Kidney capillary endothelial cell (primary cell): Measurements from ENCODE around the gene JPT2.
A peak's percentile ranks its signal among the peaks of the same experiment; 100 is the strongest.
"Not testable (repeated sequence)": the region's sequence is repeated elsewhere in the genome, so short reads cannot be mapped to it uniquely, and the experiment has no call there.

Source experiments
- DNase-seq: peaks from one replicate; pipeline ENCODE4 v3.0.0-alpha.2; 2018; ENCODE audit warnings: low spot score

JPT2 gene

DNA sequence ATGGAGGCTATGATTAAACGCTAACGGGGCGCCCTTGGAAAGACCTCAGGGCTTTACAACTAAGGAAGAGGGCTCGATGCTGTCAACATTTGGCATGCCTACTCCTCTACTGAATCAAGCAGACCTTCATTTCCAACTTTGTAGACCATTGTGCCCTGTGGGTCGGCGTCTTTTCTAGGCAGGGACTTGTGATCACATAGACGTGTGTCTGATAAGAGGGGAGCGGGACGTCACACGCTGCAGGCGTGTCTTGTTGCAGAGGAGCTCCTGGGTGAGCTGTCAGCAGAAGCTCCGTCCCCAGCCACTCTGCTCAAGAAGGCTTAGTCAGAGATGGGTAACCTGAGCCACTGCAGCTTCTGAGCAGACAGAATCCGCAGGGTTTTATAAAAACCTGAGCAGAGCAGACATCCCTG is 30.7 kb downstream of the JPT2 start:
- DNase-seq = no peak

DNA sequence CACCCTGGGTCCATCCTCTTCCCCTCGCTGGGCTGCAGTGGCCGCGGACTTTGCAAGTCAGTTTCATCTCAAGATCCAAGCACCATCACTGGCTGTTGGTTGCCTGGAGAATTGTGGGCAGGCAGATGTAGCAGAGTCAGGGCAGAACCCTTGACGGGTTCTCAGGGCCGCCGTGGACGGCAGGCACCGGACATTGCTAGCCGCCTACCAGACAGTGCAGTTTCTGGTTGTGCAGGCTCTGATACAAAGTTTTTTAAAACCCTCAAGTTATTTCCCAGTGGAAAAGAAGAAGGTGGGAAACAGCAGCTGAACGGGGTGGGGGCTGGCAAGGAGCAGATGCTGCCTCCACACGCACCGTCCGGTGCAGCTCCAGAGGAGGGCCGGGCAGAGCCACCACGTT is 31.3 kb downstream of the JPT2 start:
- DNase-seq = no peak

DNA sequence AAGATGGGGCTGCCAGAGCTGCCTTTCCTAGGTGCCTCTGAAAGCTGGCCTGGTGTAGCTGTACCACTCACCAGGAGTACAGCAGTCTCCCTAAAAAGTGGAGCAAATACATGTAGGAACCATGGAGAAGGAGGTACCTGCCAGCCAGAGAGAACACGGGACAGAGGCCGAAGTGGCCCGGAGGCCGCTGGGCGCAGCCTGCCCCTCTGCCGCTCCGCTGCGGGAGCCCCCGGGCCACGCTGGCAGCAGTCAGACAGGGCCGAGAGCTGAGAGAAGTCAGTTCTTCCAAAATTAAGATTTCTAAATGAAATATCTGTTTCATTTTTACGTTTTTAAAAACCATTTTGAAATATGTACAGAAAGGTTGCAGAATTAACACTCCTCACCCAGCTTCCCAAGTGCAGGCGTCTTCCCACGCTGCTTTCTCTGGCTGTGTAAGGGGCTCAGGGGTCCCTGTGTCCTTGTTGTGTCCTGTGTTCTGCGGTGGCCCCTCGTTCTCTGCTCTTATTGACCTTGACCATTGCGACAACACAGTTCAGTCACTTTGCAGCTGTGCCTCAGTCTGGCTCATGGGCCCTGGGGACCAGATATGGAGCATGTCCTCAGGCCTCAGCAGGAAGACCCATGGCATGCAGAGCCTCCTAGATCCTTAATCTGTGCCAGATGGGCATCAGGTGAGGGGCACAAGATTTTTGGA is 32.9 kb downstream of the JPT2 start:
- DNase-seq = no peak

DNA sequence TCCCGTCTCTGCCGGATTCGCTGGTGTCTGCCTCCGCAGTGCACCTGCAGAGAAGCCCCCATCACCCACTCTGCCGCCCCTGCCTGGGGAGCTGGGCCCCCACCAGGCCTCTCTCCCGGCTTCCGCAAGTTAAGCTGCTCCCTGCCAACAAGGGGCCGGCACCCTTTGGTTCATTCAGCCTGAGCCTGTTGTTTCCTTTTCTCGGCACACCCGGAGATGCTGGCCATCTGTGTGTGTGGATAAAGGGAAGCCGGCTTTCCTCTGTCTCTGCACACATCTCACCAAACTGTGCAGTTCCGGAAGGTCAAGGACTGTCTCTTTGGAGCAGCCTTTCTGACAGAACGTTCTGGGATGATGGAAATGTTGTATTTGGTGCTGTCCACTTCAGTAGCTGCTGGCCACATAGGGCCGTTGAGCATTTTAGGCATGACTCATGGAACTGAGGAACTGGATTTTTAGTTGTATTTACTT is 34.7 kb downstream of the JPT2 start:
- DNase-seq = no peak

DNA sequence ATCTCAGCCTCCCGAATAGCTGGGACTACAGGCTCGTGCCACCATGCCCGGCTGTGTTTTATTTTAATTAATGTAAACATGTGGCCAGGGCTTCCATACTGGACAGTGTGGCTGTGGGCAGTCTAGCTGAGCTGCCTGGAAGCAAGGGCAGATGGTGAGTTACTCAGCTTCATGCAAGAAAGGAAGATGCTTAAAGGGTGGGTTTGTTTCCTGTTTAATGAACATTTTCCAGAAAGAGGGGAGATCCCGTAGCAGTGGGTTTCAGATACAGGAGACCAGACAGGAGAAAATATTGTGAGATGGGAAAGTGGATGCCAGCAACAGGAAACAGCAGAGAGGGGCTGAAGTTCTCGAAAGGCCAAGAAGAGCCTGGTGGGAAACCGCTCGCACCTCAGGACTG is 35.3 kb downstream of the JPT2 start:
- DNase-seq = no peak

DNA sequence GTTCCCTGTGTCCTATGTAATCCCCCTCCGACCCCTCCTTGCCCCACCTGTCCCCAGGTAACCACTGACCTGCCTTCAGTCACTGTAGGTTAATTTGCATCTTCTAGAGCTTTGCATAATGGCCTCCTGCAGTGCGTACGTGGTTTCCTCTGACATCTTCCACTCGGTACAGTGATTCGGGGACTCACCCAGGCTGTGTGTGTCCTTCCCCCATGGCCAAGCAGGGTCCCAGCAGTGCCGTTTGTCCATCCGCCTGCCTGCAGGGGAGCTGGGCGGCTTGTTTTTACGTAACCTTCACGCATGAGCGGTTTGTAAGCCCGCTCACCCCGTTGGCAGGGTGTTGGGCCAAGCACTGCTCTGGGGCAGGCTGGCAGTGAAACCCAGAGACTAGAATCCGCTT is 35.9 kb downstream of the JPT2 start:
- DNase-seq = no peak

DNA sequence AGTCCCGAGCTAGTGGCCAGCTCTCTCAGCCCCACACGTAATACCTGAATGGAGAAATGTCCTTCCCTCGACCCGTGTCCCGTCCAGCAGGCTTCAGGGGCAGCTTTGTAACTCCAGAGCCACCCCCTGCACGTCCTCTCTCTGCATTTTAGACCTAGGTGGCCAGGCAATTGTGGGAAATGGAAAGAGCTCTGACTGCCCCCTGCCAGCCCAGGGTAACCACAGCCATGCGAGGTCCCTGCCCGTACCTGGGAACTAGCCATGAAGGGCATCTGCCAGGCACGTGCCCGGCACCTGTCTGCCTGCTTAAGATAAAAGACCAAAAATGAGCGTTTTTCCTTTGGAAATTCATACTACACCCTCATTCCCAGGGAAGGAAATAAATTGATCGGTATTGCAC is 37.1 kb downstream of the JPT2 start:
- DNase-seq = no peak

DNA sequence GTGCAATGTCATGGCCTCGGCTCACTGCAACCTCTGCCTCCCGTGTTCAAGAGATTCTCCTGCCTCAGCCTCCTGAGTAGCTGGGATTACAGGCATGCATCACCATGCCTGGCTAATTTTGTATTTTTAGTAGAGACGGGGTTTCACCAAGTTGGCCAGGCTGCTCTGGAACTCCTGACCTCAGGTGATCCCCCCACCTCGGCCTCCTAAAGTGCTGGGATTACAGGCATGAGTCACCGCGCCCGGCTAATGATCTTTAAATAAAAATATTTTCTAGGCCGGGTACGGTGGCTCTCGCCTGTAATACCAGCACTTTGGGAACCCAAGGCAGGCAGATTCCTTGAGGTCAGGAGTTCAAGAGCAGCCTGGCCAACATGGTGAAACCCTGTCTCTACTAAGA is 40.2 kb downstream of the JPT2 start:
- not testable (repeated sequence) for DNase-seq

DNA sequence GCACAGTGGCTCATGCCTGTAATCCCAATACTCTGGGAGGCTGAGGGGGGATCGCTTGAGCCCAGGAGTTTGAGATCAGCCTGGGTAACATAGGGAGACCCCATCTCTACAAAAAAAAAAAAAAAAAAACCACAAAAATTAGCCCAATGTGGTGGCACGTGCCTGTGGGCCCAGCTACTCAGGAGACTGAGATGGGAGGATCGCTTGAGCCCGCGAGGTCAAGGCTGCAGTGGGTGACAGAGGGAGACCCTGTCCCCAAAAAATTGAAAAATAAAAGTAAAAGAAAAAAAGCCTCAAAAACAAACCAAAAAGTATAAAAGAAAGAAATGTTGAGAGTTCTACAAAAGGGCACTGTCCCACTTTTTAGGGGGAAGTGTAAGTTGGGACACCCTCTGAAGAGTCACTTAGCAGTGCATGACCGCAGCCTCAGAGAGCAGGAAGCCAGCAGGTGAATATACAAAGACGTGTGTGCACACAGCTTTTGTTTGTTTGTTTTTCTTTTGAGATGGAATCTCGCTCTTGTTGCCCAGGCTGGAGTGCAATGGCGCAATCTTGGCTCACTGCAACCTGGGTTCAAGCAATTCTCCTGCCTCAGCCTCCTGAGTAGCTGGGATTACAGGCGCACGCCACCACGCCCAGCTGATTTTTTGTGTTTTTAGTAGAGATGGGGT is 41.6 kb downstream of the JPT2 start:
- not testable (repeated sequence) for DNase-seq

DNA sequence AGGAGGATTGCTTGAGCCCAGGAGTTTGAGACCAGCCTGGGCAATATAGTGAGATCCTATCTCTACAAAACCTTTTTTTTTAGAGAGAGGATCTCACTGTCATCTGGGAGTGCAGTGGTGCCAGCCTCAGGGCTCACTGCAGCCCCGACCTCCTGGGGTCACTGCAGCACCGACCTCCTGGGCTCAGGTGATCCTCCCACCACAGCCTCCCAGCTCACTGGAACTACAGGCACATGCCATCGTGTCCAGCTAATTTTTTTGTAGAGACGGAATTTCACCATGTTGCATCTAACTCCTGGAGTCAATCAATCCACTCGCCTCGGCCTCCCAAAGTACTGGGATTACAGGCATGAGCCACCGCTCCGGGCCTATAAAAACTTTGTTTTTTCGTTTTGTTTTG is 43.3 kb downstream of the JPT2 start:
- DNase-seq = no peak

DNA sequence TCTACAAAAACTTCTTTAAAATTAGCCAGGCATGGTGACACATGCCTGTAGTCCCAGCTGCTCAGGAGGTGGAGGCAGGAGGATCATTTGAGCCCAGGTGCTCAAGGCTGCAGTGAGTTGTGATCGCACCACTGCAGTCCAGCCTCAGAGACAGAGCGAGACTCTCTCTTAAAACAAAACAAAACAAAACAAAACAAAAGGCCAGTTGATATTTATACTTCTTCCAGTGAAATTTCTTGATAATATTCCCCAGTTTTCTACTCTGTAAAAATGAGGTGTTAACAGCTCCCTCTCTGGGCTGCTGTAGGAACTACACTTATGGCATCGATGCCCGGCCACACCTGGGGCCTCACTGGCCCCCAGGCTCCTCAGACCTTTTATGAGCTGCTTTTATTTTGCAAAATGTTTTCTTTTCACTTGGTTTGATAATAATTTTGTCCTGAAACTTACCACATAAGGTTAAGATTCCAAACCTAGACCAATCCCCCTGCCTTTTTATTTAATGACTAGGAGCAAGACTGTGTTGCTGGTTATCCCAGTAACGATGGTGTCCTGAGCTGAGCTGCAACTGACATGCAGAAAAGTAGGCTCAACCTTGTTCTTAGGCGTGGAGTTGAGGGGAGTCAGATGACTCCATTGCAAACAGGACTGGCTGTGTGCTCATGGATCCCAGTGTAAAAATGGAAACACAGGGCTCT is 45.5 kb downstream of the JPT2 start:
- peak; percentile 45 for DNase-seq

DNA sequence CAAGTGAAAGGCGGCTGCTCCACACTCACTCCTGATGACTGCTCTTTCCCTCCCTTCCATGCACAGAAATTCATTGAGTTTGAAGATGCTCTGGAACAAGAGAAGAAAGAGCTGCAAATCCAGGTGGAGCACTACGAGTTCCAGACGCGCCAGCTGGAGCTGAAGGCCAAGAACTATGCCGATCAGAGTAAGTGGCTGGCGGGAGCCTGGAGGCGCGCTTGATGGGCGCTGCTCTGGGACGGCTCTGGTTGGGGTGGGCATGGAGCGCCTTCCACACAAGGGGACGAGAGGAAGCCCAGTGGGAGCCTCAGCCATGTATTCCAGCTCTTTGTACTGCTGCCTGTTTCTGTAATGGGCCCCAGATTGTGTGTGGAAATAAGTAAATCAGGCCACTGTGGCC is 46.4 kb downstream of the JPT2 start:
- DNase-seq = no peak

DNA sequence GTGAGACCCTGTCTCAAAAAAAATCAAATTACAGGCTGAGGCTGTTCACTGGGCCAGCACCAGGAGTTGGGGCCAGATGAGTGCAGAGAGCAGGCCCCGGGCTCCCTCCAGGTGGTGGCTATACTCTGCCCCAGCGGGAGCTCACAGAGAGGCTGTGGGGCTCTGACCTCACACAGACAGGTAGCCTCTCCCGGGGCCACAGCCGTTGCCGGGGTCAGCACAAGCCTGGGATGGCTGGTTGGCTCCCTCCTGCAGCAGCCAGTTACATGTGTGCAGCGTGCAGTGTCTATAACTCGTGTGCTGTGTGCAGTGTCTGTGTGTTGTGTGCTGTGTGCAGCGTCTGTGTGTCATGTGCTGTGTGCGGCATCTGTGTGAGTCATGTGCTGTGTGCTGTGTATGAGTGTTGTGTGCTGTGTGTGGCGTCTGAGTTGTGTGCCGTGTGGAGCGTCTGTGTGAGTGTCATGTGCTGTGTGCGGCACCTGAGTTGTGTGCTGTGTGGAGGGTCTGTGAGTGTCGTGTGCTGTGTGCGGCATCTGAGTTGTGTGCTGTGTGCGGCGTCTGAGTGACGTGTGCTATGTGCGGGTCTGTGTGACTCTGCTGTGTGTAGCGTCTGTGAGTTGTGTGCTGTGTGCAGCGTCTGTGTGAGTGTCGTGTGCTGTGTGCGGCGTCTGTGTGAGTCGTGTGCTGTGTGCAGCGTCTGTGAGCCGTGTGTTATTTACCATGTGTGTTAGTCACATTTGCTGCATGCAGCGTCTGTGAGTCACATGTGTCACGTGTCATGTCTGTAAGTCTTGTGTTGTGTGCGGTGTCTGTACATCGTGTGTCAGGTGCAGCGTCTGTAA is 48.8 kb downstream of the JPT2 start:
- no peak for DNase-seq

DNA sequence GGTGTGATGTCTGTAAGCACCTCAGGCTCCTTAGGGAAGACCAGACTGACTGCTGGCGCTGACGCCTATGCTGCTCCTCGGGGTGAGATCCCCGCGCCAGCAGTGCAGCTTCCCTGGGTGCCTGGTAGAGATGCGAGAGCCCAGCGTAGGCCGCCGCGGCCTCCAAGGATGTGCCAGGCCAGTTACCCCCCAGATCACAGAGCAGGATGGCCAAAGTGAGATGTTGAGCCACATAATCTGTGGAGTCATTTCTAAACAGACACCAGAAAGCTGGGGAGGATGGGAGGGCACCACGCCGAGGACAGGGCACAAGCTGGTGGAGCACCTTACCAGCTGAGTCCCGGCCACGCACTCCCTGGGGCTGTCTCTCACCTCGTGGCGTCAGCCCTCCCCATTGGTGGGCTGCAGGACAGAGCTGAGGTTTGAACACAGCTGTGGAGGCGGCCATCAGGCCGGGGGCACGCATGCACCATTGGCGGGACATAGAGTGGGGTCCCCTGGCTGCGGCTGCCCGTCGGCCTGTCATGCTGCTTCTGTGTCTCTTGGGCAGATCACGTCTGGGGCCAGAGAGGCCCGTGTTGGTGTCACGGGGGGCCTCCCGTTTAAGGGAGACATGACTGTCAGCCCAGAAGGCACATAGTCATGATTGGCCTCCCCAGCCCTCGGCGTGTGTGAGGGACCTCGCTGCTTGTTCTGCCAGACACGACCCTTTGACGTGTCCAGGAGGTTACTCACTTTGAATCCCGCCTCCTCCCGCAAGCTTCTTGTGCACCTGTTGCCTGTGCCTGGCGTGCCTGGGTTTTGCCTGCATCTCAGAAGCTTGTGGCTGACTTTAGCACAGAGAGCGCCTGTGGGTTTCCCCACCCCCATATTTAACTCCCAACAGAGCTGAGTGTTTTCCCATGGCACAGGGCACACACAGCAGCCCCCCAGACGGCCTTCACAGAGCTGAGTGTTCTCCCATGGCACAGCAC is 49.9 kb downstream of the JPT2 start:
- DNase-seq = no peak

DNA sequence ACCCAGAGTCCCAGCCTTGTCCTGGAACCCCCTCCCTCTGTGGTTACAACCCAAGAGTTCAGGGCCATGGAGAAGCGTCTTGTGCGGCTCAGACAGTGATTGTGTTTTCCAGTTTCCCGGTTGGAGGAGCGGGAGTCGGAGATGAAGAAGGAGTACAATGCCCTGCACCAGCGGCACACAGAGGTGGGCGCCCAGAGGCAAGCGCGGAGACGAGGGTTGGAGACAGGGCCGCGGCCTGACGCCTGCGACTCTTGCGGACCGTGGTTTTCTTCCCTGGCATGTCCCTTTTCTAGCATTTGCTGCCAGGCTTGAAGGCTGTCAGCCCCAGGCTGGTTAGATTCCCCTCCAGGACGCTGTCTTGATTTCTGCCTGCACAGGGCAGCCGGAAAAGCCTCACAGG is 50.9 kb downstream of the JPT2 start:
- DNase-seq = no peak

DNA sequence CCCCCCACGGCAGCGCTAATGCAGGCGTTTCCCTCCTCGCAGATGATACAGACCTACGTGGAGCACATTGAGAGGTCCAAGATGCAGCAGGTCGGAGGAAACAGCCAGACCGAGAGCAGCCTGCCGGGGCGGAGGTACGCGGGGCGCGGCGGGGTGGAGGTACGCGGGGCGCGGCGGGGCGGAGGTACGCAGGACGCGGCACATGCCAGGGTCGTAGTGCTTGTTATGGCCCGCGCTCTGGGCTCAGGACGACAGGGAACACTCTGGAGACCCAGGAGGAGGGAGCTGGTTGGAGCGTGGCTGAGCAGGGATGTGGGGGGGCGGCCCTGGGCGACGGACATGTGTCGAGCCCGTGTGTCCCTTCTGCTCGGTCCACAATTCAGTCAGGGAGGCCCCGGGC is 51.4 kb downstream of the JPT2 start:
- no peak for DNase-seq

DNA sequence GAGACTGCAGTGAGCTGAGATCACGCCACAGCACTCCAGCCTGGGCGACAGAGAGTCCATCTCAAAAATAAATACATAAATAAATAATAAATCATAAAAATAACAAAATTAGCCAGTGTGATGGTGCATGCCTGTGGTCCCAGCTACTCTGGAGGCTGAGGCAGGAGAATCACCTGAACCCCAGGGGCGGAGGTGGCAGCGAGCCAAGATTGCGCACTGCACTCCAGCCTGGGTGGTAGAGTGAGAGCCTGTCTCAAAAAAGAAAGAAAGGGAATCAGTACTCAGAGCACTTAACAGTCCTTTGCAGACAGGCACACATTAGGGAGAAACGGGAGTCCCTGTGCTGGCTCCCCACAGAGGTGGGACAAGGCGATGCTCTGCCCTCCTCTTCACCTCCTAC is 53.0 kb downstream of the JPT2 start:
- no peak for DNase-seq

DNA sequence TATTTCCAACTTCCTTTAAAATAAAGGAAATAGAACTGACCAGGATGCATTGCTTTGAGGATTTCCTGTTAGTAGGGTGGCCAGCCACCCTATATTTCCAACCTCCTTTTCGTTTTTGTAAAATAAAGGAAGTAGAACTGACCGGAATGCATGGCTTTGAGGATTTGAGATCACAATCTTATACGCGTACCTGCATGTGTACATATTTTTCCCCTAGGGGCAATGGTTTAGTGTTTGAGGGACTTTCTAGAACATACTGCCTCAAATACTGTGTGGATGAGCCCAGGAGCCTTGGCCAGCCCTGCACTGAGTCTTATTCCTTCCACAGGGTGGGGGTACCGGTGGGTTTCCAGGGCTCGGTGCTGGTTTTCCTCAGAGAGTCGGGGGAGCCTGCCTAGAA is 53.5 kb downstream of the JPT2 start:
- no peak for DNase-seq

DNA sequence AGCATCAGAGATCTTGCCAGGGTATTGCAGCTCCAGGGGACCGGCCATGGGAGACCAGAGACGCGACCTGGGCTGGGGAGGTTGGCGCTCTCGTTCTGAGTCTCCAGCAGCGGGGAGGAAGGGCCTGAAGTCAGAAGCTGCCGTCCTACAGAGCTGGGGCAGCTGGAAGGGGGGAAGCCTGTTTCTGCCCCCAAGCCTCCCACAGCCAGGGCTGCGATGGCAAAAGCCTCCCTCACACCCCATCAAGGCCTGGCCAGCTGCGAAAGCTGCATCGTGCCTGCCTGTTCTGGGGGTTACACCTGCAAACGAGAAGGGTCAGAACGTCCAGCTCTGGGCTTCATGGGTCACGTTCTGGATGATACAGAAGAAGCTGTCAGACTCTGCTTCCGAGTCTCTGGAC is 54.0 kb downstream of the JPT2 start:
- no peak for DNase-seq

DNA sequence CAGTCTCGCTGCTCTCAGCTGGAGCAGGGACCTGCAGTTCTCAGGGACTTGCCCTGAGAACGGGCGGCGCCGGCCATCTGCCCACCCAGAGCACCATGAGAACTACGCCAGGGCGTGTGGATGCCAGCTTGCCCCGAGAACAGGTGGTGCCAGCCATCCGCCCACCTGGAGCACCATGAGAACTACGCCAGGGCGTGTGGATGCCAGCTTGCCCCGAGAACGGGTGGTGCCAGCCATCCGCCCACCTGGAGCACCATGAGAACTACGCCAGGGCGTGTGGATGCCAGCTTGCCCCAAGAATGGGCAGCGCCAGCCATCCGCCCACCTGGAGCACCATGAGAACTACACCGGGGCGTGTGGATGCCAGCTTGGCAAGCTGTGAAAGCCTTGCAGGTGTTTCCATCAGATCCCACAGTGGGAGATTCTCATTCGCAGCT is 54.5 kb downstream of the JPT2 start:
- not testable (repeated sequence) for DNase-seq

DNA sequence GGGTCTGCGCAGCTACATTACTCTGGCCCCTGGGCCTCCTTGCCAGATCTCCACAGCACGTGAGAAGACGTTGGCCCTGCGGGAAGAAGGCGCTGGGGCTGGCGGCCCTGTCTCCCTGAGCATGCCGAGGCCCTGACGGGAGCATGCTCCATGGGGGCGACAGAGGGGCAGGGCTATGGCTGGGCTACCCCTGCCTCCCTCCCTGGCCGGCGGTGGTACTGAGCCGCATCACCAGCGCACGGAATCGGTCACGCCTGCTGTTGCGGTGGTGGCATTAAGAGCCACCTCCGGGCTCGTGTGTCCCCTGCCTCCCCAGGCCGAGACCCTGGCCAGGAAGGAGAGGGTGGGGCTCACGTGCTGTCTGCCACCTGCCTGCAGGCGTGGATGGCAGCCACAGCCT is 56.0 kb downstream of the JPT2 start:
- no peak for DNase-seq
